ENCODE measurements around the gene CYSTM1.

DNA sequence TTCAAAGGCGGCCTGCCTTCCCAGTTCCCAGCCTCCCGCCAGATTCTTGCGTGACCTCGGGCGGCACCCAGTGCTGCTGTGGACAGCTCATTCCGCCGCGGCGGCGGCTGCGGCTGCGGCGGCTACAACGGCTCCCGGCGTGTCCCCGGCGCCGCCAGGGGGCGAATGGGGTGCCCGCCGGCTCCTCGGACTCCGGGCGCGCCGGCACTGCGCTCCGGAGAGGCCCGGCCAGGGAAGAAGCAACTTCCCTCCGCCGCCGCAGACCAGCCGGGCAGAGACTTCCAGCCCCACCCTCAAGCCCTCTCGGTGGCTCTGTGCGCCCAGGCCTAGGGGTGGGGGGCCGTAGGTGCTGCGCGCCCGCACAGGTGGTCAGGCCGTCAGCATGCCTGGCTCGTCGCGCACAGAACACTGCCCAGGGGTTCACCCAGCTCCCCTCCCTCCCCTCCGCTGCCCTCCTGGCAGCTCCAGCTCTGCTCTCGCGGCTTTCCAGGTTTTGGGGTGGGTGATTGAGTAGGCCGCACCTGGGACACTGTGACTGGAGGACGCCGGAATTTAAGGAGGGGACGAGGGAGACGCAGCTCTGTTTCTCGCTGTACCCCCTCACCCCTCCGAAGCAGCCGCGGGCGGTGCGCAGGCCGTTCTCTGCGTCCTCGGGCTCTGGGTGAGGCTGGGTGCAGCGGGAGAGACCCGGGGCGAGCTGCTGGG is 29.0 kb upstream of the CYSTM1 start:
- TF ChIP-seq EZH2phosphoT487 (IDR thresholded peaks at IDR 0.05; ENCODE audit: insufficient read depth, low read depth) (no peak), EZH2 (IDR thresholded peaks at IDR 0.05; ENCODE audit: insufficient read depth, poor library complexity, severe bottlenecking) (no peak)

Measured in GM23248 (cell line).